Thyroid gland (tissue), 4 donors: ENCODE measurements around the gene PLN. TPM values are rescaled to one million over a fixed set of nuclear protein-coding genes. Genes with fewer than 3 reads are reported as not detected.
A peak's percentile ranks its signal among the peaks of the same experiment; 100 is the strongest.

Experiments used
- DNase-seq, 2 donors: peaks; one replicate each; pipeline ENCODE4 v3.0.0-alpha.2; 2019
- H3K27ac ChIP-seq, 3 donors: fragments of 200-600 bp; sonication (generic); 1 replicate in 2 of 3; 2 replicates in 1 of 3; pipeline ENCODE4 v1.5.1; 2016 to 2019; ENCODE audit warnings: mild to moderate bottlenecking in 1 of 3, moderate library complexity in 1 of 3
- H3K27me3 ChIP-seq: fragments of 200-600 bp; sonication (generic); one replicate; pipeline ENCODE4 v1.5.1; 2019
- H3K36me3 ChIP-seq, 2 donors: fragments of 200-600 bp; sonication (generic); one replicate each; pipeline ENCODE4 v1.5.1; 2016 to 2019
- H3K4me1 ChIP-seq, 2 donors: fragments of 200-600 bp; sonication (generic); one replicate each; pipeline ENCODE4 v1.5.1; 2017 to 2019
- H3K4me3 ChIP-seq, 3 donors: fragments of 200-600 bp; sonication (generic); replicated peaks in 1 of 3; 1 replicate in 2 of 3; 2 replicates in 1 of 3; pipeline ENCODE4 v1.5.1; 2016; ENCODE audit warnings: mild to moderate bottlenecking in 1 of 3
- H3K9me3 ChIP-seq: fragments of 200-600 bp; sonication (generic); one replicate; pipeline ENCODE4 v1.5.1; 2017
- POLR2A ChIP-seq, 2 donors: fragments of 450-650 bp; IDR thresholded peaks; one replicate each; pipeline ENCODE4 v1.6.1; 2017; ENCODE audit warnings: antibody characterized with exemption in 2 of 2, mild to moderate bottlenecking in 2 of 2, moderate library complexity in 1 of 2
- WGBS, 2 donors: methylation state at CpG; one replicate each; pipeline ENCODE4 v1.1.5; 2017; 5-methylcytosine and 5-hydroxymethylcytosine counted together
- intact Hi-C: fragments of 100-400 bp; cut with DNase I; formaldehyde crosslinking; loops from one replicate; pipeline ENCODE4 v1.15.1; 2023
- total RNA-seq, 4 donors: library from RNA; depleted of rRNA; stranded (reverse); fragments of >200 nt; gene quantifications; one replicate each; pipeline ENCODE4 v1.2.3, GENCODE V29; 2016
- TF ChIP-seq, protein P1 (sequence below), 6 experiments: fragments of 200-600 bp in 3 of 6; fragments of 450-650 bp in 3 of 6; sonication (generic) in 3 of 6; IDR thresholded peaks; one replicate each; pipeline ENCODE4 v1.5.1; 2016 to 2019; ENCODE audit warnings: antibody characterized with exemption in 6 of 6, mild to moderate bottlenecking in 2 of 6, inconsistent platforms in 1 of 6, moderate library complexity in 1 of 6

Gene PLN
- total RNA-seq, 4 donors from 2014 or later: 5.7 to 21.8 (median 10.5) TPM

GRCh38 chr6:118578617-118579016 is 30.5 kb downstream of the PLN start:
- H3K4me1 ChIP-seq: no peaks in the 10 kb centered on the region
- H3K36me3 ChIP-seq: no peaks in the 10 kb centered on the region
- H3K4me3 ChIP-seq: no peak overlapping the region
- H3K9me3 ChIP-seq: no peaks in the 10 kb centered on the region
- intact Hi-C loops: no loop called here
- TF ChIP-seq, protein P1, sequence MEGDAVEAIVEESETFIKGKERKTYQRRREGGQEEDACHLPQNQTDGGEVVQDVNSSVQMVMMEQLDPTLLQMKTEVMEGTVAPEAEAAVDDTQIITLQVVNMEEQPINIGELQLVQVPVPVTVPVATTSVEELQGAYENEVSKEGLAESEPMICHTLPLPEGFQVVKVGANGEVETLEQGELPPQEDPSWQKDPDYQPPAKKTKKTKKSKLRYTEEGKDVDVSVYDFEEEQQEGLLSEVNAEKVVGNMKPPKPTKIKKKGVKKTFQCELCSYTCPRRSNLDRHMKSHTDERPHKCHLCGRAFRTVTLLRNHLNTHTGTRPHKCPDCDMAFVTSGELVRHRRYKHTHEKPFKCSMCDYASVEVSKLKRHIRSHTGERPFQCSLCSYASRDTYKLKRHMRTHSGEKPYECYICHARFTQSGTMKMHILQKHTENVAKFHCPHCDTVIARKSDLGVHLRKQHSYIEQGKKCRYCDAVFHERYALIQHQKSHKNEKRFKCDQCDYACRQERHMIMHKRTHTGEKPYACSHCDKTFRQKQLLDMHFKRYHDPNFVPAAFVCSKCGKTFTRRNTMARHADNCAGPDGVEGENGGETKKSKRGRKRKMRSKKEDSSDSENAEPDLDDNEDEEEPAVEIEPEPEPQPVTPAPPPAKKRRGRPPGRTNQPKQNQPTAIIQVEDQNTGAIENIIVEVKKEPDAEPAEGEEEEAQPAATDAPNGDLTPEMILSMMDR (IDR thresholded peaks at IDR 0.05): no peak
- TF ChIP-seq POLR2A (IDR thresholded peaks at IDR 0.05): no peak
- no peak for DNase-seq
- WGBS, 2 donors: 98 to 99% methylated on average over 12 of the region's 12 CpGs
- no peaks in the 10 kb centered on the region for H3K27me3 ChIP-seq
- H3K27ac ChIP-seq: no peak overlapping the region

GRCh38 chr6:118579786-118580185 is 31.7 kb downstream of the PLN start:
- no peaks in the 10 kb centered on the region for H3K4me1 ChIP-seq
- intact Hi-C loops: no loop called here
- H3K4me3 ChIP-seq: no peak overlapping the region
- H3K9me3 ChIP-seq: no peaks in the 10 kb centered on the region
- H3K27ac ChIP-seq: no peak overlapping the region
- H3K27me3 ChIP-seq: no peaks in the 10 kb centered on the region
- 83 to 90% methylated on average over 2 of the region's 2 CpGs for WGBS, 2 donors
- DNase-seq: no peak
- no peaks in the 10 kb centered on the region for H3K36me3 ChIP-seq
- TF ChIP-seq, protein P1 (IDR thresholded peaks at IDR 0.05): no peak
- TF ChIP-seq POLR2A (IDR thresholded peaks at IDR 0.05): no peak

GRCh38 chr6:118580585-118581419 is 32.7 kb downstream of the PLN start:
- Histone ChIP-seq H3K27ac (no peak overlapping the region), H3K27me3 (no peaks in the 10 kb centered on the region), H3K4me1 (no peaks in the 10 kb centered on the region), H3K9me3 (no peaks in the 10 kb centered on the region), H3K36me3 (no peaks in the 10 kb centered on the region), H3K4me3 (no peak overlapping the region)
- WGBS, 2 donors: 52 to 61% methylated on average over 10 of the region's 10 CpGs
- peak; percentile 32 to 34 for DNase-seq
- TF ChIP-seq POLR2A (IDR thresholded peaks at IDR 0.05): no peak
- TF ChIP-seq, protein P1 (IDR thresholded peaks at IDR 0.05): peak; percentile 30 to 83 (median 74)
- intact Hi-C loops: no loop called here

DNA sequence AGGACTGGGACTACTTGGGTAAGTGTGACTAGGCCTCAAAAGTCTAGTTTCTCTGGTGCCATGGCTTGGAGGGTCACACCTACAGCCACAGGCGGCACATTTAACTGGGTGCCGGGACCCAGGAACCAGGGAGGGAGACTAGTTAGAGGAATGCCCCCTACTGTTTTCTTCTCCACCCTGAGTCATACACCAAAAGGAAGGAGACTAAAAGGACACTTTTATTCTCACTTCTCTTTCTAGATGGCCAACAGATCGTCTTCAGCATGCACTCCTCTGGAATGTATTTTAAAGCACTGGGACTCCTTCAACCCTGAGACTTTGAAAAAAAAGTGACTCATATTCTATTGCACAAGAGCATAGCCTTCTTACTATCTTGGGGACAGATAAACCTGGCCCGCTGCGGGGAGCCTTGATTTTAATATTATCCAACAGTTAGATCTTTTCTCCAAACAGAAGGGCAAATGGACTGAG is 33.4 kb downstream of the PLN start:
- Histone ChIP-seq H3K9me3 (no peaks in the 10 kb centered on the region), H3K27ac (no peak overlapping the region), H3K4me3 (no peak overlapping the region), H3K36me3 (no peaks in the 10 kb centered on the region), H3K4me1 (no peaks in the 10 kb centered on the region), H3K27me3 (no peaks in the 10 kb centered on the region)
- no peak for TF ChIP-seq POLR2A (IDR thresholded peaks at IDR 0.05)
- TF ChIP-seq, protein P1 (IDR thresholded peaks at IDR 0.05): no peak
- no peak for DNase-seq
- WGBS, 2 donors: 87 to 89% methylated on average over 5 of the region's 5 CpGs
- intact Hi-C loops: no loop called here

GRCh38 chr6:118584911-118585310 is 36.8 kb downstream of the PLN start:
- 93 to 94% methylated on average over 5 of the region's 5 CpGs for WGBS, 2 donors
- intact Hi-C loops: no loop called here

More at GRCh38 chr6:118584911-118585310, 36.8 kb downstream of the PLN start:
- no peaks in the 10 kb centered on the region for H3K36me3 ChIP-seq
- no peak for TF ChIP-seq POLR2A (IDR thresholded peaks at IDR 0.05)
- TF ChIP-seq, protein P1 (IDR thresholded peaks at IDR 0.05): no peak
- H3K27me3 ChIP-seq: no peaks in the 10 kb centered on the region
- no peak overlapping the region for H3K27ac ChIP-seq
- no peak for DNase-seq
- no peaks in the 10 kb centered on the region for H3K4me1 ChIP-seq
- no peaks in the 10 kb centered on the region for H3K9me3 ChIP-seq
- H3K4me3 ChIP-seq: no peak overlapping the region
